A204.1 (cell line): Measurements from ENCODE around the gene ADAMTS8.

Experiments
- FAIRE-seq: peaks from 2 replicates; lab custom pipeline; 2012; peaks lifted over from hg19 to GRCh38; lab: Jason Lieb, UNC

ADAMTS8 gene

GRCh38 chr11:130462101-130462885 lies 33.9 kb upstream of the ADAMTS8 start:
- FAIRE-seq = no peak

DNA sequence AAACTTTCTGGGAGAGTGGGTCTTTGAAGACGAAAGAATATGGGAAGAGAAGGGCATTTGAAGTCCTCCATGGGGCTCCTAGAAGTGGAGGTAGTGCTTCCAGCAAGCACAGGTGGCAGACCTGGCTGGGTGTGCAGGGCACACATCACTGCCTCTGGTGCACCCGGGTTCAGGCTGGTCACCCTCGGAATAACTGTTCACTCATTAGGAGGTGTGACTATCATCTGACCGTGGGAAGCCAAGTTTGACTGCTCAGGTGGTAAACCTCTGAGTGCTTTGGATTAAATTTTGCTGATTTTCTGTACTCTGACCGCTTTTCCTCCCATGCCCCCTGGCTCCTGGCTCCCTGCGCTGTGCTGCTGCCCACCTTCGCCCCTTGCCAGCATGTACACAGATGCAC lies 31.1 kb upstream of the ADAMTS8 start:
- no peak for FAIRE-seq

- no peak for FAIRE-seq
Observed at GRCh38 chr11:130458410-130458729, 30.0 kb upstream of the ADAMTS8 start.

GRCh38 chr11:130457623-130458409 lies 29.4 kb upstream of the ADAMTS8 start:
- no peak for FAIRE-seq

- no peak for FAIRE-seq
Observed at GRCh38 chr11:130456286-130456685, 27.9 kb upstream of the ADAMTS8 start.

DNA sequence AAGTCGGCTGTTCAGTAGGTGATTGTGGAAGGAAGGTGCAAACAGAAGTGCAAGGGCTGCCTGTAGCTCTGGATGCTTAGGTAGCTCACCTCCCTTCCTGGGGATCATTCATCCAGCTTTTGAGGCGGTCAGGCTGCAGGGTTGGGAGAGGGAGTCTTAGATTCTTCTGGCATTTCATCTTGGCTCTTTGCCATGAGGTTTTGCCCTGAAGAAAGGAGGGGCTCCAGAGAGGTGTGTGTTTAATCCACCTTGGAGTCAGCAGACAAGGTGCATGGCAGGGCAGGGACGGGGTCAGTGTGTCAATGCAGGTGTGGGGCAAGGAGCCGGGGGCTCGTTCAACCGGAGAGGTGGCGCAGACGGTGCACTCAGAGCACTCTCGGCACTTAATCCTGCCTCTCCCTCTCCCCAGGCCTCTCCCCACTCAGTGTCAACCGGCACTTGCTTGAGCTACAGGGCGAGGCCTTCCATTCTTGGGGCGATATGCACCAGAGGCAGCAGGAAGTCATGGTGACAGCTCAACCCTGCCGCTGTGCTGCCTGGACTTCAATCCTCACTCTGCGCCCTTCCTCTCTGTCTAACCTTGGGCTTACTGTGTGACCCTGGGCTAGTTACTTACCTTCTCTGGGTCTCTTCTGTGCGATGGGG lies 27.2 kb upstream of the ADAMTS8 start:
- FAIRE-seq = no peak

DNA sequence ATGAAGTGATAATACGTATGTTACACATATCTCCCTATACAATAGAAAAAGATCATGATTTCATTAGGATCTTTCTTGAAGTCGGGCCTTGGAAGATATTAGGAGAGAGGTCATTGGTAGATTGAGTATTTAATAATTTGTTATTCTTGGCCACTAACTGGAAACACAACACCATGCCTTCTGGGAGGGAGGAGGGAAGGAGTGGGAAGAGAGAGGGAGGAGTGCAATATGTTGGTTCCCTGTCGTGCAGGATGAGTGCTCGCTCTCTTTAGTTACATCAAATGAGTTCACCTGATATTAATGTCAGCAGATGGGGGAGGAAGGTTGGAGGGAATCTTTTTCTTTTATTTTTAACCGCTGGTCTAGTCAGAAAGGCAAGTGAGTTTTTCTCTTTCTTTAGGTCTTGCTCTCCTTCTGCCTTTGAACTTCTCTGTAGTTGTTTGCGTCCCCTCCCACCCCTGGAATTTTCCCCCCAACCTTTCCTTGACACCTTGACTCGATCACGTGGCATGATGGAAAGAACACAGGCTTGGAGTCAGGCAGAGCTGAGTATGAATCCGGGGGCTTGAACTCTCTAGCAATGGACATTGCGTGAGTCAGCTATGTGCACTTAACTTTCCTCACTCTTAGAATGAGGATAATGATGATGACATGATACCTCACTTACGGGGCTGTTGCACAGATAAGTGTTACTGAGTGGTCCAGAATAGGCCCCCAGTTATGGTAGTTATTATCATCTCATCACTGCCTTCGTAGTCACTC lies 26.3 kb upstream of the ADAMTS8 start:
- no peak for FAIRE-seq

DNA sequence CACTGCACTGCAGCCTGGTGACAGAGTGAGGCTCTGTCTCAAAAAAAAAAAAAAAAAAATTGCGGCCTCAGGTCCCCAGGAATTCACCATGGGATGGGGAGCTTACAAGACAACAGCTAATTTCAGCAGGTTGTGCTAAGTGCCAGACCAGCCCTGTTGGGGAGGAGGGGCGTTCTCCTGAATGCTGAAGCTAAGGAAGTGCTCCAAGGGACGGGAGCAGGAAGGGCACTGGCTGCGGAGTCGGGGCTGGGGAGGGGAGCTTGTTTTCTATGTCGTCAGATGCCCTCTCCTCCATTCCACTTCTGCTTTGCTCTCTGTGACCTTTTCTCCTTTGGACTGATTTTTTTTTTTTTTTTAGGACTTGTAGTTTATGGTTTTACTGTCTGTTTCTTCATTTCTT lies 24.5 kb upstream of the ADAMTS8 start:
- FAIRE-seq = no peak

GRCh38 chr11:130452176-130452575 lies 23.8 kb upstream of the ADAMTS8 start:
- FAIRE-seq = no peak

GRCh38 chr11:130451231-130452019 lies 23.0 kb upstream of the ADAMTS8 start:
- no peak for FAIRE-seq

GRCh38 chr11:130449996-130450769 lies 21.8 kb upstream of the ADAMTS8 start:
- no peak for FAIRE-seq

- no peak for FAIRE-seq
Observed at GRCh38 chr11:130449310-130449990, 21.0 kb upstream of the ADAMTS8 start.

- no peak for FAIRE-seq
Observed at GRCh38 chr11:130448416-130449309, 20.3 kb upstream of the ADAMTS8 start, which contains the start of gene ADAMTS15. ADAMTS15 (plus strand) TSS chr11:130448645; CDS start chr11:130448974, 329 bp downstream.

DNA sequence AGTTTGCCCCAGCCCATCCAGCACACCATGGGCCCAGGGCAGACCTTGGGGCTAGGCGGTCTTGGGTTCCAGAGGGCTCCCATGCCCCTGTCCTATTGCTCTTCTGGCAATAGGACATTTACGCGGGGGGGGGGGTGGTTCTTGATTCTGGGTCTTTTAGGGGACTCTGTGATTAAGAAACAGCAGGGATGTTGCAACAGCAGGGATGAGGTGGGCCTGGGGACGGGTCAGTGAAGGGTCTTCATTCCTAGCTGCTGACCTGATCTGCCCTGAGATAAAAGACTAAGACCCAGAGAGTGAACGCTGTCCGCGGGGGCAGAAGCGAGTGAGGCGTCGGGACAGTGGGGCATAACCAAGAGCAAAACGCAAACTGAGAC lies 19.6 kb upstream of the ADAMTS8 start:
- FAIRE-seq = no peak

DNA sequence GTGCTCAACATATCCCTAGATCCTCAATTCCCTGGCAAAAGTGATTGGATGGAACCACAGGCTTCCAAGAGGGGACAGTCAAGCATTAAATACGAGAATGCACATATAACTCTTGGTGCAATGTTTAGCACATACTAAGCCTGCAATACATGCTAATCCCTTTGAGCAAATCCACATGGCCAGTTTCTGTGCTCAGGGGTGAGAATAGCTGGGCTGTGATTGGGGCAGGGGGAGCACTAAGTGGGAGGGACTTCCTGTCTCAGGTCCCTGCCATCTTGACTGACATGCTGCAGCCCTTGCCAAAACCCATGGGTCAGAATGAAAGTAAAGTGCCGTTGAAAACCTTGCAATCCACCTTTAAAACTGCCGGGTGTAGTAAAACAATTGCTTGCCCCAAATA lies 17.4 kb upstream of the ADAMTS8 start:
- no peak for FAIRE-seq

GRCh38 chr11:130442737-130443136 lies 14.3 kb upstream of the ADAMTS8 start:
- FAIRE-seq = no peak

- FAIRE-seq = no peak
Observed at GRCh38 chr11:130441719-130442118, 13.3 kb upstream of the ADAMTS8 start.

GRCh38 chr11:130439876-130440275 lies 11.5 kb upstream of the ADAMTS8 start:
- no peak for FAIRE-seq

DNA sequence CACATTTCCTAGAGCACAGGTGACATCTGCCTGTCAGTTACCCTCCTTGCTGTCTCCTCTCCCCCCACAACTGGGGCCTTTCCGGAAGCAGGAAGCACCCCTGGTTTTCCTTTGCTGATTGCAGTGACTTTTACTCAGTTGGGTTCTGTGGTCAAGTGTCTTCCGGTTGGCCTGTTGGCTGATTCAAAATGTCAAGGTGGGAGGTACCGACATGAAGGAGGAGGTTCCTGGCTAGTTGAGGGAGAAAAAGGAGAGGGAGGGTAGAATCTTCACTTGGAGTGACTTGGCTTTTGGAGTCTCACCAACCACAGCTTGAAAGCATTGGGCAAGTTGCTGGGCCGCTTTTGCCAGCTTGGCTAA lies 10.7 kb upstream of the ADAMTS8 start:
- no peak for FAIRE-seq
